GM18498 (cell line): ENCODE measurements around the gene SYNE1.
"Not testable (repeated sequence)": the region's sequence is repeated elsewhere in the genome, so short reads cannot be mapped to it uniquely, and the experiment has no call there.

Experiments
- ATAC-seq: cut with Tn5 transposase; IDR thresholded peaks from one replicate; pipeline ENCODE4 v1.9.1; 2021; ENCODE audit warnings: mild to moderate bottlenecking, moderate library complexity; ENCODE audit not compliant: unreplicated experiment

SYNE1 gene

GRCh38 chr6:152078804-152079203, 558.4 kb downstream of the SYNE1 start:
- ATAC-seq: no peak

- no peak for ATAC-seq
These were observed 559.2 kb downstream of the SYNE1 start for GRCh38 chr6:152078001-152078400.

- not testable (repeated sequence) for ATAC-seq
These were observed 560.9 kb downstream of the SYNE1 start for GRCh38 chr6:152076242-152076641.

GRCh38 chr6:152071843-152072242, 565.3 kb downstream of the SYNE1 start:
- ATAC-seq: no peak
